Stimulated activated CD4-positive, alpha-beta T cell treated with anti-CD3 and anti-CD28 coated beads, Interleukin-1b, Interleukin-23, amount 100 ng/mL, for 48 hours (primary cell): Measurements from ENCODE around the gene ATAD3C.
"Not testable (repeated sequence)": the region's sequence is repeated elsewhere in the genome, so short reads cannot be mapped to it uniquely, and the experiment has no call there.

Source experiments
- DNase-seq: peaks from one replicate; pipeline ENCODE4 v3.0.0-alpha.2; 2020

The ATAD3C gene

DNA sequence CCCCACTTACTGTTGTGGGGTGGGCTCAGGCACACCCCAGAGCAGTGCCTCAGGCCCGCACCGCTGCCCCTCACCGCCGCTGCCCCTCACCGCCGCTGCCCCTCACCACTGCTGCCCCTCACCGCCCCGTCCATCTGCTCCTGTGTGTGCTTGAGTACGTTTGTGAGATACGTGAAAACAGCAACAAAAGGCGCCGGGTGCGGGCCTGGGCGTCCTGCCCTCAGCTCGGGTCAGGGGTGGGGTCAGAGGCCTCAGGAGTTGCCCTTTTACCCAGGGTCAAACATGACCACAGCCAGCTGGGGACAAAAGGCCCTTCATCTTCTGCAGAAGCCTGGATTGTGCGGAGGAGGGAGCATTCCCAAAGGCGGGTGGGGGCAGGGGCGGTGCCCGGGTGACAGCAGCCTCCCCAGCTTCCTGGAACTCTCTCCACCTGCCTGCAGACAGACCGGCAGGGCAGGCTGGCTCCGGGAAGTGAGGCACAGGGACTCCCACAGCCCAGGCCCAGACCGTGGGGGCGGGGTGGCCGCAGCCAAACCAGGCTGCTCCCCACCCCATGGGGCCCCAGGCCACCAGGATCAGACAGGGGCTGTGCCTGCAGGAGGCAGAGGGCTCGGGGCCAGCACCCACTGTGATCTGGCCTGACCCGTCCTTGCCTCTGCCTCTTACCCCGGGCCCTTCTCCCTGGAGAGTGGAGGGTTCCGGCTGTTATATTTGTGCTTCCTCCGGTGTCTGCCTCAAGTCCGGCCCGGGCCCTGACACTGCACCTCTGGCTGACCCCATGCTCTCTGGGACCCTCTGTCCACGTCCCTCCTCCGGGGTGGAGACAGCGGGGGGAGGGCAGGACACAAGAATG is 16.3 kb upstream of the ATAD3C start:
- DNase-seq, result no peak

DNA sequence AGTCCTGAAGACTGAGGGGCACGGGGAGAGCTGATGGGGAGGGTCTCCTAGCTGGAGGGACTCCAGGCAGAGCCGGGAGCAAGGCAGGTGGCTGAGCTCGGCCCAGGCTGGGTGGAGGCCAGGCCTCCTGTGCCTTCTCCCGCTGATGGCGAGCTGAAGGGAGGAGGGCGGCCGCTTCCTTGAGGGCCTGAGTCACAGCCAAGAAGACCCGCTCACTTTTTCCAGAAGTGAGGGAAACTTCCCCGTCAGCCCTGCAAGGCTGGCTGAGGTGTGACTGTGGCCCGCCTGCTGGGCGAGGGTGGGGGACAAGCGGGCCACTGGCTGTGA is 15.7 kb upstream of the ATAD3C start:
- DNase-seq, result peak; percentile 79

DNA sequence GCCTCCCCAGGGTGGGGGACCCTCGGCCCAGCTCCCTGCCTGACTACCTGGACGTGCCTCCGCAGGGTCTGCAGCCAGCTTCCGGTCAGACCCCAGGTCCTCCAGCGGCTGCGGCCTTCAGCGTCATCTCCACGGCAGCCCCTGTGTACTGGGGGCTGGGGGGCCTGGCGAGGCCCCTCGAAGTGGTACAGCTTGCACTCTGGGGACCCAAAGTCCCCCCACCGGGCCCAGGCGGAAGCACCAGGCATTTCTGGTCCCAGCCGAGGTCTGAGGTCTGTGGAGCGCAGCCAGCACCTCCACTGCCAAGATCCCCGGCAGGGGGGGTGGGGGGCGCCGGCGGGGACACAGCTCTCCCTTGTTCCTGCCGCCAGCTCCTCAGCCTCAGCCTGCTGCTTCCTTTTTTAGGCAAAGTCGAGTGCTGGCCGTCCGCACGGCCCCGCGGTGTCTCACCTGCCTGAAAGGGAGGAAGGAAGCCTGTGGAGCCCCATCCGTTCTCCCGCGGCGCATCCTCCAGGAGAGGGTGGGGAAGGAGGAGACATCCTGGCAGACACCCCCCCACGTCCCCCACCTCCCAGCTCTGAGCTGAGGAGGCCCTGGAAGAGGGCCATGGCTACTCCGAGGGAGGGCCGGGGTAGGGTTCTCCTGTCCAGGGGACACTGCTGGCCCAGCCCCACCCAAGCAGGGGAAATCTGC is 15.2 kb upstream of the ATAD3C start:
- DNase-seq, result no peak

DNA sequence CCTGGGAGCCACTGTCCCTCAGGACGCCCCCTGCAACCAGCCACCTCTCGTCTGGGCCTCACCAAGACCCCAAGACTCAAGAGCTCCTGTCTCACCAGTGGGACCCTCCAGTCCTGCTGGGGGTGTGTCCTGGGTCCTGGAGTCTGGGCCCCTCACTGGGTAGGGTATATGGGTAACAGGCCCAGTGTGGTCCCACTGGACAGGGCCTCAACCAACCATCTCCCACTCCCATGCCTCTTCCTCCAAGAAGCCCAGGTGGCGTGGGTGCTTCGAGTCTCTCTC is 14.7 kb upstream of the ATAD3C start:
- DNase-seq, result no peak

DNA sequence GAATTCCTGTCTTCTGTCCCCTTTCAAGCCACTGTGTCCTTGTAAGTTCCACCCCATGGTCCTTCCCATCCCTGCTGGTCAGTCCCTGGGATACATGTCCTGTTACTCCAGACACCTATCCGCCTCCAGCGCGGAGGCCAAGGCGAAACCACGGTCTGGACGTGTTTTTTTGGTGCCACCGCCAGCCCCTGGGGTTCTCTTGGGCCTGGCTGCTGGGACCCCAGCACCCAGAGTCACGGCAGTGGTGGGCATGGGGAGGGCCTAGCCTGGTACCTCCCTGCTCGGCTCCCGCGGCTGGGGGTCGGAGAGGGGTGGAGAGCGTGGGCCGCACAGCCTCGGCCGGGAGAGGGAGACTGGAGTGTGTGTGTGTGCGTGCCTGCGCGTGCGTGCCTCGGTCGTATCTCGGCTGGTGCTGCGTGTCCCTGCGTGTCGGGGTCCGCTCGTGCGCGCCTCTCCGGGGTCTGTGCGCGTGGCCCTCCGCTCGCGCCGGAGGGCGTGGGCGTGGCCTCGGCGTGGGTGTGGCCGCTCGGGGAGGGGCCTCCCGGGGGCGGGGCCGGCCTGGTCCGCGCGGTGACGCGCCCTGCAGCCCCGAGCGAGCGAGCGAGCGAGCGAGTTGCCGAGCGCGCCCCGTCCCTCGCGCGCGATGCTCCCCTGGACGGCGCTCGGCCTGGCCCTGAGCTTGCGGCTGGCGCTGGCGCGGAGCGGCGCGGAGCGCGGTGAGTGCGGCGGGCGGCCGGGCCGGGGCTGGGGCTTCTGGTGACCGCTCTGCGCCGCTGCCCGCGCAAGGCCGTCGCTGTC is 14.2 kb upstream of the ATAD3C start, which contains the start of gene VWA1:
TSS of gene VWA1 (plus strand) at position 585 of the 798 bp plus-strand sequence. CDS start at position 644, 59 bp downstream.
- peak; percentile 65 for DNase-seq

DNA sequence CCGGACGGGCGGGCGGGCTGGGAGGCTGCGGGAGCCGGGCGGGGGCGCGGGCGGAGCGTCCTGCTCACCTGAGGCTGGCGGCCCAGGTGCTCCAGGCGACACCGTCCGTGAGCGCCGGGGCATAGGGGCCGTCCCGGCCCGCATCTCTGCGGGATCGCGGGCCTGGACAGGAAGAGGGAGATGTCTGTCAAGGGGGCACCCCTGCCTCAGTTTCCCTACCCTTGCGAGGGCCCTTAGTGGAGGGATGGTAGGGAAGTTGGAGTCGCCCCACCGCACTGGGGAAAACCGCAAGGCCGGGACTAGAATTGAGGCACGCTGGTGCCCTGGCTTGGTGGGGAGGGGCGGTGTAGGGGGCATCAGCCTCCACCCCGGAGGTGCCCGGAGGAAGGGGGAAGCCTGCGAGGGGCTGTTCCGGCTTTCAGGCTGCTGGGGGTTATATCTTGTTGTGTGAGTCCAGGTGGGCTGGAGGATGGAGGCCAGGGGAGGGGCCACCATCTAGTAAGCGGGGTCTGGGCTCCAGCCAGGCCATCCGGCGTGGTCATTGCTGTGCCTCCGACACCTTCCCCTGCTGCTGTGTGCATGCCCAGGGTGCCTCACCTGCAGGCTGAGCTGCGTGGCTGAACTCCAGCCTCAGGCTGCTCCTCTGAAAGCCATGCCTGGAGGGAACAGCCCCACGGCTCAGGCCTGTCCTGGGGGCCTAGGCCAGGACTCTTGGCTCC is 13.4 kb upstream of the ATAD3C start:
- no peak for DNase-seq

DNA sequence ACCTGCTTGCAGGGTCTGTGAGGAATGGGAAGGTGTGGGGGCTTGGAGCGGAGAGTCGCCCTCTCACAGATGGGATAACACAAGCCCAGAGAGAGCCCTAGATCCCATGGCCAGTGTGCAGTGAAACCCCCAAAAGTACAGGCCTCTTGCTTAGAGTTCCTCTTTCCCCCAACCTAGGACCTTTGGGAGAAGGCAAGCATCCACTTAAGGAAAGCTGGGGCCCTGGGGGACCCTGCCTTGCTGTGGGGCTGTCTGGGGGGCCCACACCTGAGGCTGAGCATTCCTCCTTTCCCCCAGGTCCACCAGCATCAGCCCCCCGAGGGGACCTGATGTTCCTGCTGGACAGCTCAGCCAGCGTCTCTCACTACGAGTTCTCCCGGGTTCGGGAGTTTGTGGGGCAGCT is 12.9 kb upstream of the ATAD3C start:
- no peak for DNase-seq

DNA sequence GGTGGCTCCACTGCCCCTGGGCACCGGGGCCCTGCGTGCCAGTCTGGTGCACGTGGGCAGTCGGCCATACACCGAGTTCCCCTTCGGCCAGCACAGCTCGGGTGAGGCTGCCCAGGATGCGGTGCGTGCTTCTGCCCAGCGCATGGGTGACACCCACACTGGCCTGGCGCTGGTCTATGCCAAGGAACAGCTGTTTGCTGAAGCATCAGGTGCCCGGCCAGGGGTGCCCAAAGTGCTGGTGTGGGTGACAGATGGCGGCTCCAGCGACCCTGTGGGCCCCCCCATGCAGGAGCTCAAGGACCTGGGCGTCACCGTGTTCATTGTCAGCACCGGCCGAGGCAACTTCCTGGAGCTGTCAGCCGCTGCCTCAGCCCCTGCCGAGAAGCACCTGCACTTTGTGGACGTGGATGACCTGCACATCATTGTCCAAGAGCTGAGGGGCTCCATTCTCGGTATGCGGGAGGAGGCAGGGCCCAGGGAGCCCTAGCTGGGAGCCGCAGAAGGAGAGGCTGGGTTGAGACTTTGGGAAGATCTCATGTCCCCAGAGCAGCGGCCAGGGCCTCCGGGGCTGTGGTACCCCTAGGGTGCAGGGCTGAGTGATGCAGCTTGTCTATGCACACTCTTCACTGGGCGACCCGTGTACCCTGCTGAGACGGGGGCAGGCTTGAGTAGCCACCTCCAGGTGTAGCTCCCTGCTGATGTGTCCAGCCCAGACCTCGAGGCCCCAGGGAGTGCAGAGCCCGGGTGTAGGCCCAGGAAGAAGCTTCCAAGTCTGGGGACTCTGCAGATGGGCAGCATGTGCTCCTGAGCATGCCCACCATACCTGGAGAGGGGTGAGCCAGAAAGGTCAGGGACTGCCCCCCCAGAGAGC is 12.2 kb upstream of the ATAD3C start:
- DNase-seq, result no peak

DNA sequence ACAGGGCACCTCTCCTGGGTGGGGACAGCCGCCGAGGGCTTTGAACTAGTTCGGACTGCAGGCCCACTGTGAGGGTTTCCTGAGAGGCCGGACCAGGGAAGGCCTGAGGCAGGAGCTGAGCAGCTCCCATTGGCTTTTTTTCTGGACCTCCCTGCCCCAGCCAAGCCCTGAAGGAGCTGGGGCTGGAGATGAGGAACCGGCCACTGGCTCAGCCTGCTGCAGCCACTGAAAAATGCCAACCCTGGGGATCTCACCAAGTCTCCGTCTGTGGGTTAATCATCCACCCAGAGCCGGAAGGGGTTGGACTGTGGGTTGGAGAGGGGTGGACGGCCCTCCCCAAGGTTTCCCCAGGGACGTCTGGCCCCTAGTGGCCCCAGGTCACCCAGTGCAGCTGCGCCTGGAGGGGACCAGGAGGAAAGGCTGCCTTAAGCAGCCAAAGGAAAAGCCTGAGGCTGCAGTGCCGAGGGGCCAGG is 11.5 kb upstream of the ATAD3C start:
- DNase-seq, result no peak

DNA sequence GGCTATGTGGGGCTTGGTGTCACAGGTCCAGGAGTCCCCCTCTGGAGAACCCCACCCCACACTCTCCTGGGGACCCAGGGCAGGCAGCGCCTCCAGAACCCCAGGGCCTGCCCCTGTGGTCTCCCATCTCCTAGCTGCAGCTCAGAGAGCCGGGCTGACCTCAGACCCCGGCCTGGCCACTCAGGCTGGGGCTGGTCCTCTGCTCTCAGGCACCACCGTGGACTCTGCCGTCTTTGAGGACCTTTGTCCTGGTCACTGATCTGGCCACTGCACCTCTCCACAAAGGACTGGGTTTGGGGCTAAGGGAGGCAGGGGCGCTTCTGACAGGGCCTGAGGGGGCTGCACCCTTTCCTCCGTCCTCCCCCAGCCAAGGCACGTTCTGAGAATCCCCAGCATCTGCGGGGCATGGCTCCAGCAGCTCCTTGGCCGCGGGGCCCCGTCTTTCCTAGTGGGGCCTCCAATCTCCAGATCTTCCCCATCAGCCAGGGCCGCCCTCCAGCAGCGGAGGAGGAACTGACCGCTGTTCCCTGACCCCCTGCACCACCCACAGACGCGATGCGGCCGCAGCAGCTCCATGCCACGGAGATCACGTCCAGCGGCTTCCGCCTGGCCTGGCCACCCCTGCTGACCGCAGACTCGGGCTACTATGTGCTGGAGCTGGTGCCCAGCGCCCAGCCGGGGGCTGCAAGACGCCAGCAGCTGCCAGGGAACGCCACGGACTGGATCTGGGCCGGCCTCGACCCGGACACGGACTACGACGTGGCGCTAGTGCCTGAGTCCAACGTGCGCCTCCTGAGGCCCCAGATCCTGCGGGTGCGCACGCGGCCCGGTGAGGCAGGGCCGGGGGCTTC is 10.7 kb upstream of the ATAD3C start:
- DNase-seq, result no peak

DNA sequence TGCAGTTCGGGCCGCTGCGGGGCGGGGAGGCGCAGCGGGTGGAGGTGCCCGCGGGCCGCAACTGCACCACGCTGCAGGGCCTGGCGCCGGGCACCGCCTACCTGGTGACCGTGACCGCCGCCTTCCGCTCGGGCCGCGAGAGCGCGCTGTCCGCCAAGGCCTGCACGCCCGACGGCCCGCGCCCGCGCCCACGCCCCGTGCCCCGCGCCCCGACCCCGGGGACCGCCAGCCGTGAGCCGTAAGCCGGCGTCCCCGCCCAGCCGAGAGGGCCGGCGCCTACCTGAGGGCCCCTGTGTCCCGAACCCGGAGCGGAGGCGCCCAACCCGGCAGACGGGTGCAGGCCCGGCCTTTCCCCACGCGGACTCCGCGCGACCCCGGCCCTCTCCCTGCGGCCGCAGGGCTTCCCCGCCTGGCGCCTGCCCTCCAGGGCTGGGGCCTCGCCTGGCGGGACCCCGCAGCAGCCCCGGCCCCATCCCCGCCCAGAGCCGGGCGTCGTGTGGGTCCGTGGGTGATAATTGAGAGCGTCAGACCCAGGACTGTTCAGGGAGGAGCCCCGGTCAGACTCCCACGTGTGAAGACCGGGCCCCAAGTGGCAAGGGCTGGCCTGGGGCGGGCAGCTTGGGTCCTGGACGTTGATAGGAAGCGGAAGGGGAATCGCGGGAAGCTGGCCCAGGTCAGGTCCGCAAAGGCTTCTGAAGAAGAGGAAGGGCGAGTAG is 9.8 kb upstream of the ATAD3C start:
- no peak for DNase-seq

DNA sequence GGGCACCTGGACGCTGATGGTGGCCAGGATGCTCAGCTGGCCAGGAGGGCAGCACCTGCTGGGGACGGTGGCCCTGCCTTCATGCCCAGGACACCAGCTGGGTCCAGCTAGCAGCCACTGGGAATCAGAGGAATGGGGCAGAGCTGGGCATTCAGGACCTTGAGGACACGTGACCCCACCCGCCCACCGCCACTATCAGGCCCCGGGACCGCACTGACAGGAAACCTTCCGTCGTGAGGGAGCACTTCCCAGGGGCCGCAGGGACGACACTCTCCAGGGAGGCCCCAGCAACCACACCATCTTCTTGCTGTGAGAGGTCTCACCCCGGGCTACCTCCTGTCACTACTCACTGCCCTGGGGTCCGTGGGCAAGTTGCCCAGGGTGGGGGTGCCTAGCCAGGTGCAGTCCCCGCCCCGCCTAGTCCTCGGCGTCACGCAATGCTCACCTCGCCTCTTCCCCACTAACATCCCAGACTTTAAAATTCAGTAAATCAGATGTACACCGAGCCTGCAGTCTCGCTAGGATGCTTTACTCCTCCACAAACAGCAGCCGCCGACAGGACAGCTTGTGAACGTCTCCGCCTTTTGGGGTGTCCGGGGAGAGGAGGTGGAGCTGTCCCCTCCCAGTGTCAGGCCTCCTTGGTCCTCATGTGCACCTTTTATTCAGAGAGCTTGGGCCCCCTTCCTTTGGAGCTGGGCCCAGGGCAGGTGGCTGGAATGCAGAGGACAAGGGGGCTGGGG is 9.1 kb upstream of the ATAD3C start:
- no peak for DNase-seq

DNA sequence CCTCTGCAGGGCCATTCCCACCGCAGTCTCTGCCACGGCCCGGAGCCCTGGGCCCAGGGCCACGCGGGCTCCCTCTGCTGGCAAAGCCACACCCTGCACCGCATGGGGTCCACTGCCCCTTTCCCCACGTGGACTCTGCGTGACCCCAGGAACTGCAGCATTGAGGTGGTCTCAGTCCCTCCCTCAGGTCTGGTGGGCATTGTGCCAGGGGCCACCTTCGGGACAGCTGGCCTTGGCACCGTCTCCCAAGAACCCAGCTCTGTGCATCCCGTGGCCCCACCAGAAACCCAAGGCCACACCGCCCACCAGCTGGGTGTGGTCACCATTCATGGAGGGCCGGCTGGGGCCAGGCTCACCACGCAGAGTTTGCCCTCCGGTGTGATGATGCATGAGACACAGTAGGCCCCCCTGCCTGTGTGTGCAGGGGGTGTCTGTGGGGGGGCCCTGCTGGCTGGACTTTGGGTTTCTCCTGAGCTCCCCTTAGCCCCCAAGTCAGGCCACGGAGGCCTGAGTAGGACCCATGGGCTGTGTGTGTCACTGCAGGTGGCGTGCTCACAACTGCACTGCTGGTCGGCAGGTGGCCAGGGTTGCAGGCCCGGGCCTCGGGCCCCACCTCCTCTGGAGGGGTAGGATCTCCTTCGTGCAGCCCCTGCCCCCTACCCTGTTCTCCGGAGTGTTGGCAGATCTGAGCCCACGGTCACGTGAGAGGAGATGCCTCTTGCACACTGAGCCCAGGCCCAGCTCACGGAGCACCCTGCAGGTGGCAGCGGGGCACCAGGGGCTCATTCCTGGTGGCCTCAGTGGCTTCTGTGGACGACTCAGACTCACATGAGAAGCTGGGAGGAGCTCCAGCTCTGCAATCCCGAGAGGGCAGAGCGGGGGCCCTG is 8.2 kb upstream of the ATAD3C start:
- DNase-seq, result peak; percentile 55

DNA sequence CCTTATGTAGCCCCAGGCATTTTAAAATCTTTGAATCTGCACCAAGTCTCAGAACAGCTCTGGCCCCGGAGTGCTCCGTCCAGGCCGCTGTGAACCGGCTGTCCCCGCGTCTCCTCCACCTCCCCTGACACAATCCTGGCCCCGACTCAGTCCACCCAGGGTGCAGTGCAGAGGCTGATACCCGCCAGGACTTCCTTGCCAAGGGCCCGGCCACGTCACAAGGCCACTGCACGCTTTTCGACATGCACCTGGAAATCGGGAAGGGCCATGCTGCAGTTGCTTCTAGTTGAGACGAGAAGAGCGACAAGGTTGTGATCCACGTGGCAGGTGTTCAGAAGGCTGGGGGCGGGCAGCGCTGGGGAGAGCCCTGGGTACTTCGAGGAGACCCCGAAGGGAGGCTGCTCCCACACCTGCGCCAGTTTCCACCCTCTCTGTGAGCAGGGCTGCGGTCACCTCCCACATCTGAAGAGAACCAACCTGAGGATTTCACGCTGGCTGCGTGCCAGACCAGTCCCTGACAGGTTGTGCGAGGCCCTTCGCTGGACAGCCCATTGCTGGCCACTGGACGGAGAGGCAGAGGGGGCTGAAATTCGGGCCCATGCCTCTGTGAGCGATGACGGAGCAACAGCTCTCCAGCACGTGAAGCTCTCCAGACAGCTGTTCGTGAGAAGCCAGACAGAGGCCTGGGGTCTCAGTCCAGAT is 7.3 kb upstream of the ATAD3C start:
- DNase-seq, result no peak

DNA sequence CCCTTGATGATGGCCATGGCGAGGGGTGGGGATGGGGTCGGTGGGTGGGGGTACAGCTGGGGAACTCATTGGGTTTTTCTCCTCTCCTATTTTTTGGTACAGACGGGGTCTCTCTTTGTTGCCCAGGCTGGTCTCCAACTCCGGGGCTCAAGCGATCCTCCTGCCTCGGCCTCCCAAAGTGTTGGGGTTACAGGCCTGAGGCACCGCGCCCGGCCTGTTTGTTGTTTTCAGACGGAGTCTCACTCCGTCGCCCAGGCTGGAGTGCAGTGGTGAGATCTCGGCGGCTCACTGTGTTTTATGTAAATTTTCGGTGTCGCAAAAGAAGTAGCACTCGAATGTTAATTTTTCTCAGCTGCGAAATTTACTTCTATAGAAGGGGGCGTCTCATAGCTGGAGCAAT is 2.9 kb upstream of the ATAD3C start:
- not testable (repeated sequence) for DNase-seq

DNA sequence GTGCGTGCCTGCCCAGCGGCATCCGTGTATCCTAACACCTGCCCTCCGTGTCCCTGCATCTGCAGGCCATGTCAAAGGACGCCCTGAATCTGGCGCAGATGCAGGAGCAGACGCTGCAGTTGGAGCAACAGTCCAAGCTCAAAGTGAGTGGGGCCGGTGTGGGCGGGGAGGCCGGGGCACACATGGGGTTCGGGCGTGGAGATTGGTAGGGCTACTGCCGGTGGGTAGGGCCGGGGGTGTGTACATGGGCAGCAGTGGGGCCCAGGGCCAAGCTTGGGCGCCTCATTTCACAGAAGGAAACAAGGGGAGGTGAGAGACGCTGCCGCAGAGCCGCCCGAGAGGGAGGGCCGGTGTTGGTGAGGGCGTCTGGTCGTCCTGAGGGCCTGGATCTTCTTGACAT is 1.1 kb downstream of the ATAD3C start:
- not testable (repeated sequence) for DNase-seq

DNA sequence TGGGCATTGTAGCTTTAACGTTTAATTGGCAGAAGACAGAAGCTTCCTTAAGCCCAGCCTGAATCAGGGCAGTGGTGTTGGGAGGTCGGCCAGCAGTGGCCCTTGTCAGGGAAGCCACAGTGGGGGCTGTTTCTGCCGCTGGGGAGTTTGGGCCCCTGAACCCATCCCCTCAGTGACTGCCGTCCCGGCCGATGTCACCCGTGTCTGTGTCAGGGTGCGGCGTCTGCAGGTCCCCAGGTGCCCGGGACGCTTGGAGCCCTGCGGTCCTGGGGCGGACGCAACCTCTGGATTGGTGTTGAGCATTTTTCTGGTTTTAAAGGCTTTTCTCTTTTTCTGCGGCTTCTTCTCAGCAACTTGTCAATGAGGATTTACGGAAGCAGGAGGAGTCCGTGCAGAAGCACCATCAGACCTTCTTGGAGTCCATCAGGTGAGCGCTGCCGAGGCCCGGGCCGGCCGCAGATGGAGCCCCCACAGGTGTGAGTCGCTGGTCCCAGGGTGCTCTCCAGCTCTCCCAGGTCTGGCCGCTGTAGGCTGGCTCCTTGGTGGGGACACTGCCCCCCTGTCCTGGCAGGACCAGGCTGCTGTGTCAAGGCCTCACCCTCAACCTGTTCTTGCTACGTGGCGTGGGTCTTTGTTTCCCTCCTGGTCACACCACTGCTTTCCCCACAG is 2.3 kb downstream of the ATAD3C start:
- no peak for DNase-seq
